IPS DF 19.7 (cell line): ENCODE results near the gene MOV10L1.
"Not testable (repeated sequence)": the region's sequence is repeated elsewhere in the genome, so short reads cannot be mapped to it uniquely, and the experiment has no call there.

Source experiments
- DNase-seq: peaks from one replicate; pipeline ENCODE4 v3.0.0-alpha.2; 2013; ENCODE audit warnings: low read depth, low spot score

Gene MOV10L1

GRCh38 chr22:50078246-50078645 lies 11.6 kb upstream of the MOV10L1 start:
- DNase-seq: no peak

GRCh38 chr22:50078761-50079160 lies 11.0 kb upstream of the MOV10L1 start:
- DNase-seq: no peak

GRCh38 chr22:50080077-50080465 lies 9.7 kb upstream of the MOV10L1 start:
- no peak for DNase-seq

GRCh38 chr22:50081426-50082196 lies 8.2 kb upstream of the MOV10L1 start:
- DNase-seq: no peak

GRCh38 chr22:50082197-50082715 lies 7.5 kb upstream of the MOV10L1 start:
- DNase-seq: no peak

- no peak for DNase-seq
These were observed 6.8 kb upstream of the MOV10L1 start for GRCh38 chr22:50082961-50083461.

- no peak for DNase-seq
These were observed 6.2 kb upstream of the MOV10L1 start for GRCh38 chr22:50083462-50084079.

- DNase-seq: no peak
These were observed 5.7 kb upstream of the MOV10L1 start for GRCh38 chr22:50084080-50084477.

- no peak for DNase-seq
These were observed 5.2 kb upstream of the MOV10L1 start for GRCh38 chr22:50084614-50085021.

- DNase-seq: no peak
These were observed 4.4 kb upstream of the MOV10L1 start, which contains the start of gene MLC1 for GRCh38 chr22:50085211-50085972. MLC1 (minus strand) TSS chr22:50085426; CDS start chr22:50084902, 524 bp downstream.

GRCh38 chr22:50086526-50086925 lies 3.3 kb upstream of the MOV10L1 start:
- DNase-seq: no peak

GRCh38 chr22:50086975-50087374 lies 2.8 kb upstream of the MOV10L1 start:
- DNase-seq: not testable (repeated sequence)

- DNase-seq: no peak
These were observed 2.2 kb upstream of the MOV10L1 start for GRCh38 chr22:50087646-50088045.

GRCh38 chr22:50088096-50088495 lies 1.7 kb upstream of the MOV10L1 start:
- DNase-seq: no peak

- no peak for DNase-seq
These were observed 575 bp upstream of the MOV10L1 start for GRCh38 chr22:50089231-50089630.

GRCh38 chr22:50090412-50090714 lies 557 bp downstream of the MOV10L1 start:
- no peak for DNase-seq

- DNase-seq: no peak
These were observed 1.4 kb downstream of the MOV10L1 start for GRCh38 chr22:50091092-50091768.

GRCh38 chr22:50092342-50092741 lies 2.5 kb downstream of the MOV10L1 start:
- no peak for DNase-seq

GRCh38 chr22:50098052-50098451 lies 8.2 kb downstream of the MOV10L1 start:
- DNase-seq: no peak

- no peak for DNase-seq
These were observed 12.2 kb downstream of the MOV10L1 start for GRCh38 chr22:50101870-50102565.

GRCh38 chr22:50102946-50103345 lies 13.1 kb downstream of the MOV10L1 start:
- no peak for DNase-seq
